Tibial nerve (tissue), 4 donors: ENCODE measurements around the gene ADH1C. TPM values are rescaled to one million over a fixed set of nuclear protein-coding genes. Genes with fewer than 3 reads are reported as not detected.

Experiments
- DNase-seq, 2 donors: peaks; one replicate each; pipeline ENCODE4 v3.0.0-alpha.2; 2019; ENCODE audit warnings: low spot score in 2 of 2
- H3K27ac ChIP-seq, 4 donors: fragments of 200-600 bp; sonication (generic) in 3 of 4; one replicate each; pipeline ENCODE4 v1.5.1; 2017 to 2019; ENCODE audit warnings: mild to moderate bottlenecking in 1 of 4
- H3K27me3 ChIP-seq, 2 donors: fragments of 200-600 bp; sonication (generic) in 1 of 2; one replicate each; pipeline versions ENCODE4 v1.5.1 to v1.6.0; 2017 to 2019
- H3K36me3 ChIP-seq, 3 donors: fragments of 200-600 bp; sonication (generic); one replicate each; pipeline ENCODE4 v1.5.1; 2018 to 2019
- H3K4me1 ChIP-seq, 4 donors: fragments of 200-600 bp; sonication (generic) in 3 of 4; one replicate each; pipeline ENCODE4 v1.5.1; 2017 to 2019
- H3K4me3 ChIP-seq, 4 donors: fragments of 200-600 bp; sonication (generic) in 3 of 4; one replicate each; pipeline ENCODE4 v1.5.1; 2017 to 2019; ENCODE audit warnings: mild to moderate bottlenecking in 1 of 4, moderate library complexity in 1 of 4
- H3K9me3 ChIP-seq, 4 donors: fragments of 200-600 bp; sonication (generic) in 3 of 4; one replicate each; pipeline ENCODE4 v1.5.1; 2017 to 2019
- CTCF ChIP-seq, 5 experiments: fragments of 200-600 bp in 3 of 5; fragments of 450-650 bp in 2 of 5; sonication (generic) in 3 of 5; IDR thresholded peaks; one replicate each; pipeline ENCODE4 v1.5.1; 2016 to 2019; ENCODE audit warnings: antibody characterized with exemption in 5 of 5, mild to moderate bottlenecking in 3 of 5, moderate library complexity in 2 of 5
- EP300 ChIP-seq, 2 donors: sonication (generic); formaldehyde crosslinking; IDR thresholded peaks; one replicate each; pipeline ENCODE4 v1.6.1; 2017; ENCODE audit warnings: antibody characterized with exemption in 2 of 2, mild to moderate bottlenecking in 1 of 2
- POLR2A ChIP-seq, 2 donors: fragments of 450-650 bp; IDR thresholded peaks; one replicate each; pipeline ENCODE4 v1.6.1; 2017; ENCODE audit warnings: antibody characterized with exemption in 2 of 2, mild to moderate bottlenecking in 2 of 2, moderate library complexity in 2 of 2
- WGBS, 2 donors: methylation state at CpG; one replicate each; pipeline ENCODE4 v1.1.5; 2018; 5-methylcytosine and 5-hydroxymethylcytosine counted together
- total RNA-seq, 4 donors: library from RNA; depleted of rRNA; stranded (reverse); fragments of >200 nt; gene quantifications; one replicate each; pipeline ENCODE4 v1.1.0, GENCODE V29; 2016

ADH1C gene
- total RNA-seq, result 100 to 1,000 TPM in 3 of 4 donors, 10 to 100 TPM in 1; 44.7 to 186 (median 151) TPM

- Histone ChIP-seq H3K27ac (peak within 1 kb of the TSS in 2 of 4 donors; percentile 24 to 71), H3K4me3 (peak within 1 kb of the TSS in 3 of 4 donors; percentile 13 to 31 (median 24)), H3K9me3 (no peaks in the 10 kb centered on the region), H3K27me3 (no peaks in the 10 kb centered on the region), H3K4me1 (peaks cover 0 to 9% (median 0%) of the 10 kb centered on the region in 4 donors), H3K36me3 (no peaks in the 10 kb centered on the region)
- 26 to 30% methylated on average over 10 of the region's 10 CpGs for WGBS, 2 donors
- TF ChIP-seq EP300 (IDR thresholded peaks at IDR 0.05) (peak in 1 of 2 donors; percentile 57), CTCF (IDR thresholded peaks at IDR 0.05) (no peak), POLR2A (IDR thresholded peaks at IDR 0.05) (no peak)
- DNase-seq, result no peak
Measured at GRCh38 chr4:99352602-99353537, at the start of gene ADH1C. ADH1C (minus strand) TSS chr4:99352746; CDS start chr4:99352675, 71 bp downstream.

GRCh38 chr4:99400831-99401230 is 48.3 kb upstream of the ADH1C start:
- Histone ChIP-seq H3K27me3 (no peaks in the 10 kb centered on the region), H3K4me1 (peaks cover 5 to 30% (median 15%) of the 10 kb centered on the region in 4 donors), H3K36me3 (no peaks in the 10 kb centered on the region), H3K4me3 (no peak overlapping the region), H3K27ac (no peak overlapping the region), H3K9me3 (peaks cover 0 to 5% (median 0%) of the 10 kb centered on the region in 4 donors)
- no peak for TF ChIP-seq EP300 (IDR thresholded peaks at IDR 0.05)
- no peak for TF ChIP-seq CTCF (IDR thresholded peaks at IDR 0.05)
- no peak for TF ChIP-seq POLR2A (IDR thresholded peaks at IDR 0.05)
- no peak for DNase-seq

GRCh38 chr4:99399017-99399416 is 46.5 kb upstream of the ADH1C start:
- Histone ChIP-seq H3K27ac (no peak overlapping the region), H3K36me3 (no peaks in the 10 kb centered on the region), H3K4me3 (no peak overlapping the region), H3K9me3 (peaks cover 0 to 5% (median 0%) of the 10 kb centered on the region in 4 donors), H3K4me1 (peaks cover 0 to 21% (median 9%) of the 10 kb centered on the region in 4 donors), H3K27me3 (no peaks in the 10 kb centered on the region)
- WGBS, 2 donors, result 51 to 63% methylated on average over 1 of the region's 1 CpG
- DNase-seq, result no peak
- TF ChIP-seq EP300 (IDR thresholded peaks at IDR 0.05), result no peak
- no peak for TF ChIP-seq POLR2A (IDR thresholded peaks at IDR 0.05)
- no peak for TF ChIP-seq CTCF (IDR thresholded peaks at IDR 0.05)

GRCh38 chr4:99395595-99396364 is 43.2 kb upstream of the ADH1C start:
- WGBS, 2 donors, result 62 to 93% methylated on average over 3 of the region's 3 CpGs

More at GRCh38 chr4:99395595-99396364, 43.2 kb upstream of the ADH1C start:
- DNase-seq, result no peak
- Histone ChIP-seq H3K27me3 (no peaks in the 10 kb centered on the region), H3K27ac (peak overlapping the region; percentile 45 to 86 (median 72)), H3K4me1 (peaks cover 0 to 9% (median 3%) of the 10 kb centered on the region in 4 donors), H3K4me3 (no peak overlapping the region), H3K36me3 (no peaks in the 10 kb centered on the region), H3K9me3 (peaks cover 0 to 12% (median 5%) of the 10 kb centered on the region in 4 donors)
- no peak for TF ChIP-seq CTCF (IDR thresholded peaks at IDR 0.05)
- no peak for TF ChIP-seq POLR2A (IDR thresholded peaks at IDR 0.05)
- TF ChIP-seq EP300 (IDR thresholded peaks at IDR 0.05), result no peak
